Left cardiac atrium (tissue), 4 donors: ENCODE results near the gene NAT8L. TPM values are rescaled to one million over a fixed set of nuclear protein-coding genes. Genes with fewer than 3 reads are reported as not detected.
A peak's percentile ranks its signal among the peaks of the same experiment; 100 is the strongest.

Experiments
- ATAC-seq, 2 donors: fragments of 200-7000 bp; cut with Tn5 transposase; one replicate each; pipeline ENCODE4 v1.9.1; 2020; ENCODE audit warnings: mild to moderate bottlenecking in 2 of 2, moderate library complexity in 2 of 2
- DNase-seq: peaks from one replicate; pipeline ENCODE4 v3.0.0-alpha.2; 2020
- intact Hi-C, 2 donors: fragments of 100-400 bp; cut with DNase I; formaldehyde crosslinking; loops; one replicate each; pipeline versions ENCODE4 v1.14.1 to v1.15.1; 2022 to 2023
- total RNA-seq, 2 donors: library from RNA; stranded (reverse); fragmentation: NEBNext Ultra II Directional; extraction: Animal tissue kit (Norgen Biotek cat#: 25700); gene quantifications; one replicate each; pipeline ENCODE4 v1.2.1, GENCODE V29; 2021
- donor health status: DM: no; HTN: yes; CAD: no.
- donor health status: DM: no; HTN: yes; CAD: no; lungs with severe emphysema.
- donor health status: DM: yes; HTN: yes; CAD: no.
- donor health status: Dilated cardiomyopathy.

Gene NAT8L
- total RNA-seq, 2 donors from 2014 or later, result 8.8 to 12.5 TPM

DNA sequence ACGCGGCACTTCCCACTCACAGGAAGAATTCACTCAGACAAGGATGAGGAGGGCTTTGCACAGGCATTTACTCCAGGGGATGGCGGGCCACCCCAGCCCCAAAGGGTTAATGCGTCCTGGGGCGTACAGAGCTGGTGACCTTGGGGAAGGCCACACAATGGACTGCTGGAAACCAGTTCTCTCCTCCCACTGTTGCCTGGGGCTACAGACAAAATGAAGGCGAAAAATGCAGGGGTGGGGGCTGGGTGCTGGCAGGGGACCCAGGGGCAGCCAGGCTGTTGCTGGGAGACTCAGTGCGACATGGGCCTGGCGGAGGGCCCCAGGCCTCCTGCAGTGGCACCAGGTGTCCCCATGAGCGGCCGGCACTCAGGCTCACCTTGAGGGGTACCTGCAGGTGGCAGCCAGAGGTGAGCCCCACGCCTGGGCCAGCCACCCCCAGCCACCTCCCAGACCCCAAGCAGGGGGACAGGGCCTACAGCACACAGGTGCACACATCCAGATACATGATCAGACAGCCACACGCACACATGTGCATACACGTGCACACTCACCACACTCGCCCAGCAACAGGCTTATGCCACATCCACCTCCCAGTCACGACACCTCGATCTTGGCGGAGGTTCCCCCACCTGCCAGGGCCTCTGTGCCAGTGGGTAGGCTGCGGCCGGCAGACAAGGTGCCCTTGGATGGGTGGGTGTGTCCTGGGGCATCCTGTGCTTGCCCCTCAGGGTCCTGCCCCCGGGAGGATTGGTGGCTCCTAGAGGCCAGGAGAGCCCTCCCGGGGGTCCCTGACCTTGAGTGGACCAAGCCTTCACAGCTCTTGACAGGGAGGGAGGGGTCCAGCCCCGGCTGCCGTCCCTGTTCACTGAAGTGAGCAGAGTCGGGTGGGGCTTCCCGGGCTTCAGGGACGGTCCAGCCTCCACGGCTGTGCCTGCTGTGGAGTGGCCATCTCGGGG, 13.1 kb downstream of the NAT8L start:
- intact Hi-C loops, result no loop called here
- no peak for ATAC-seq
- no peak for DNase-seq

DNA sequence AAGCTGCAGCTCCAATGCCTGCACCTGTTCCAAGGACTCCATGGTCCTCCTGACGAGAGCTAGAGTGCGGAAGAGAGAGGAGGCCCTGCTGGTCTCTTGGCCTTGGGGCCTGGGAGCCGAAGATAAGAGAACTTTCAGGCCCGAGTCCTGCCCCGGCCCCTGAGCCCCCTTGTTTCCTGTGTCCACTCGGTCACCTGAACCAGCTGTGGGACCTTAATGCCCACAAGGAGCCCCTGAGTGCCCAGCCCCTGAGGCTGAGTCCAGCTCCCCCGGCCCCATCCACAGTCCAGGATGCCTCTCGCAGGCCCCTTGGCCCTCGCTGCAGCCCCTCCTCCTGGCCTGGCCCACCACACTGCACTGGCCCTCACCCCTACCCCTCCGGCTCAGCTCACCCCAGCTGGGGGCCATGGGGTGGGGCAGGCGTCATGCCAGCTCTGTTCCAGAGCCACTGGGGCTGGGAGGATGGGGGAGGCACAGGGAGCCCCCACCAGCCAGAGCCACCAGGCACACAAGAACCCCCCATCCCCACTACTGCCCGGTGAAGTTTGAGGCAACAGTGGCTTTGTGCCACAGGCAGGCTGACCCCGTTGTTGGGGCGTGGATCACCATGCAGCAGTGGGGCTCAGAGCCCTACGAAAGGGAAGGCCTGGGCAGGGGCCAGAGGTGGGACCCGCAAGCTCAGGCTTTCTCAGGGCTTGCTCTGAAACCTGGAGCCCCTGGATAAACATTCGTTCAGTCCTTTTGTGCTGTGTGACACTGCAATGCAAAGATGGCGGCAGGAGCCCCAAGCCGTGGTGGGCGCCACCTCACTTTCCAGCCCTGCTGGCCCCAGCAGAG, 14.1 kb downstream of the NAT8L start:
- no peak for DNase-seq
- no peak for ATAC-seq
- intact Hi-C loops, result no loop called here

DNA sequence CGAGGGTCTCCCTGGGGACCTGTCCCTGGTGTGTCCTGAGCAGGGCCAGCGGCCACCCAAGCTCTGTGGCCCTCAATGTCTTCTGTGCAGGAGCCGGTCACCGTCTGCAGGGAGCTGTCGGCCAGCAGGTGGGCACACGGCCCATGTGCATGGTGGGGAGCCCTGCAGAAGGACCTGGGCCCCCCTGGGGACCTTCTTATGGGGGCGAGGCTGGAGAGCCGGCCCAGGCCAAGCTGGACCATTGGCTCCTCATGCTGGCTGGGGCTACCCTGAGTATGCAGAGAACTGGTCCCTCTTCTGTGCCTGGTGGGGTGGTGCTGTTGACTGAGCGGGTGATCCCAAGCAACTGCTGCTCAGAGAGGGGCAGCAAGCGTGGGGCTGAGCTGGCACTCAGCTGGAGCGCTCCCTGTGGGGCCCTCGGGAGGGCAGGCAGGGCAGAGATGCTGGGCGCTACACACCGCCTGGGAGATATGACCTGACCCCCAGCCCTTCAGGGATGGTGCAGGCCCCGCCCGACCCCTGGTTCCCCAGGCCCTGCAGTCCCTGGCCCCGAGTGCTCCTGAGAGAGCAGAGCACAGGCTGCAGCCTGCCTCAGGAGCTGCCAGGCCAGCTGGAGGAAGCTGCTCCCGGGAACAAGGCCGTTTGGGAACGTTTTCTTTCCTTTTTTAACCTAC, 14.8 kb downstream of the NAT8L start:
- intact Hi-C loops, result no loop called here
- ATAC-seq, result no peak
- no peak for DNase-seq

DNA sequence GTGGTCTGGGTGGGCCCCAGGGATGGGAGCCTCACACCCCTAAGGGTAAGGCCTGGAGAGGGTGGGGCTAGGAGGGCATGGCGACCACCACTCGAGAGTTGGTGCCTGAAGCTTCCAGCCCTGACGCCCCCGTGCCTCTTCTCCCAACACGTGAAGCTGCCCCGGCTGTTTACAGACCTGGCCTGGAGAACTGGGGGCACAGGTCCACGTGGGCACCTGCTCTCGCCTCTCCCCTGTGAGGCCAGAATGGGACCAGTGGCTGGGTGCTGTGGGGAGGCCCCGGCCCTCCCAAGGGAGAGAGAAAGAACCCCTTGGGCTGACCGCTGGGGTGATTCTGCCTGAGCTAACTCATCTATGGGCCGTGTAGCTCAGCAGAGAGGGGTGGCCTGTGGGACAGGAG, 15.5 kb downstream of the NAT8L start:
- ATAC-seq, result no peak
- DNase-seq, result no peak
- intact Hi-C loops, result no loop called here

DNA sequence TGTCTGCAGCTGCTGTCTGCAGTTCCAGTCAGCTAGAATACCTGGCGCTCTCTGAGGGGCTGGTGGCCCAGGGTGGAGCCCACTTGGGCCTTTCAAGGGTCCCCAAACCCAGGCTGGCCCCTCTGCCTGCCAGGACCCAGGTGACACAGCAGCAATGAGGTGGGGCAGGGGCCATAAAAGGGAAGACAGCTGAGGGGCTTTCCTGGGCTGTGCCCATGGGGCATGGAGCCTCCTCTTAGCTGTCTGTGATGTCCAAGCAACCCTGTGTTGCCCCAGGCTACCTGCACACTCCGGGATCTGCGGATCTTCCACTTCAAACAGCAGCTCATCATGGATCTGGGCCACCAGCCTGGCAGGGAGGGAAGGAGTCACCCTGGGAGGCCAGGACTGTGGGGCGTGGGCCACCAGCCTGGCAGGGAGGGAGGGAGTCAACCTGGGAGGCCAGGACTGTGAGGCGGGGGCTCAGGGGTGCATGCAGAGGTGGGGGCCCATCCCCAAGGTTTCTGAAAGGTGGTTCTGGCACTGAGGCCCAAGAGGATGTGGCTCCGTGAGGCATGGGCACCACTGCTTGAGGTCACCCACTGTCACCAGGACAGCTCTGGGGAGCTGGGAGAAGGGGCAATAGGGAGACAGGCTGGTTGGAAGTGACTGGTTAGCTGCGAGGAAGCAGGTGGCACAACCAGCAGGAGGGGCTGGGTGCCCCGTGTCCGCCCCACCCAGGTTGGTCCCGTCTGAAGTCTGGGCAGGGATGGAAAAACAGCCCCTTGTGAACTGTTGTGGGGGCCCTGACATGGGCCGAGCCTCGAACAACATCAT, 16.3 kb downstream of the NAT8L start:
- DNase-seq (no peak), ATAC-seq (no peak)
- intact Hi-C loops, result no loop called here

DNA sequence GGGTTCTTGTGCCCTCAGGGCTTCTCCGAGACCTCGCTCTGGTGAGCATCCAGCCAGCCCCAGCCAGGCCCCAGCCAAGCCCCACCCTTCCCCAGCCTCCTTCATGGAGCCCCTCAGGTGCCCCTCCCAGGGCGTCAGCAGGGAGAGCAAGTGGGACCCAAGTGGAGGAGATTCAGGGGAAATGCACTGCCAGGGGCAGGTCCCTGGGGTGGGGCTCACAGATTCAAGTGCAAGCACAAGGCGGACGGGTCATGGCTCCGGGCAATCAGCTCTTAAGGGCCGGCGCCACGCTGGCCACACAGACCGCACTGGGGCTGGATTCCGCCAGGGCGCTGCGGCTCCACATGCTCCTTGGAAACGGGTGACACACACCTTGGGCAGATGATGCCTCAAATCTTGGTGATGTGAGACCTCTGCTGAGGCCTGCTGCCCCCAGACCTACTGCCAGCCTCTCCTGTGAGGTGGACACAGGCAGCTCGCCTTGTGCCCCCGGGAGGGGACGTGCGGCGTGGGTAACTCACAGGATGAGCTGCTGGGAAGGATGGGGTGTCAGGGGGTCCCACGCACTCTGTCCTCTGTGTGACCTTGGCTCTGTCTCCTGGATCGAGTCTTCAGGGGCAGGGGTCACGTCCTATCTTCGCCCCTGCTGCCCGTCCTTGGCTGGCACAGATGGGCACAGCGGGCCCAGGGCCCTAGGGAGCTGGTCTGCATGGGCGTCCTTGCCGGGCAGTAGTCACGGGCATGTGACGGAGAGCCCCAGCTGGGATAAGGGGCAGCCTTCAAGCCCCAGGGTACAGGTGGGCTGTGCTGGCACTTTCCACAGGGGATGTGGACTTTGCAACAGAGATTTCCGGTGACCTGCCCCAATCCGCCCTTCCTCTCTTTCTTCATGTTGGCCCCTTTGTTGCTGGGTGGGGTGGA, 17.1 kb downstream of the NAT8L start:
- DNase-seq (no peak), ATAC-seq (no peak)
- intact Hi-C loops, result no loop called here

DNA sequence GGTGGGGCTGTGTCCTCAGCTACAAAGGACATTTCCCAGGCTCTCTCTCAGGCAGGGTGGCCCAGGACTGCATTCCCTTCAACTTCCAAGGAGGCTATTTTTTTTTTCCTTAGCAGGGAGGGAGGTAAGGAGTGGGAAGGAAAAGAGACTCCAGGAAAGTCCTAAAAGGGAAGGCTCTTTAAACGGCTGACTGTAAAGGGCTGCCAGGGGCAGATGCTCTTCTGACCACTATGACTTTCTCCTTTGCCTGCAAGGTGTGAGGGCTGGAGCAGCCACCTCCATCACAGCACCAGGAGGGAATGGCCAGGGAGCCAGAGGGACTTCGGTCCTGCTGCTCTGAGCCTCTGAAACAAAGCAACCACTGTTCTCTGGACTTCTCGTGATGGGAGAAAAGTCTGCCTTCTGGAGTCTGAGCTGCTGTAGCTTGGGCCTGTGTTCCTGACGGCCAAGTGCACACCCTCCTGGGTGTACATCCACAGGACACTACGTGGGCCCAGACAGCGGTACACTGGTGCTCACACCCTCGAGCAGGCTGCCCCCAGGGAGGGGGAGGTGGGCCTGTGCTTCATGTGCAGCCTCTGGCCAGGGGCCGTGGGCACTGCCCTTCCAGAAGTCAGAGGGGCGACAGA, 17.9 kb downstream of the NAT8L start:
- DNase-seq (no peak), ATAC-seq (no peak)
- intact Hi-C loops, result no loop called here

DNA sequence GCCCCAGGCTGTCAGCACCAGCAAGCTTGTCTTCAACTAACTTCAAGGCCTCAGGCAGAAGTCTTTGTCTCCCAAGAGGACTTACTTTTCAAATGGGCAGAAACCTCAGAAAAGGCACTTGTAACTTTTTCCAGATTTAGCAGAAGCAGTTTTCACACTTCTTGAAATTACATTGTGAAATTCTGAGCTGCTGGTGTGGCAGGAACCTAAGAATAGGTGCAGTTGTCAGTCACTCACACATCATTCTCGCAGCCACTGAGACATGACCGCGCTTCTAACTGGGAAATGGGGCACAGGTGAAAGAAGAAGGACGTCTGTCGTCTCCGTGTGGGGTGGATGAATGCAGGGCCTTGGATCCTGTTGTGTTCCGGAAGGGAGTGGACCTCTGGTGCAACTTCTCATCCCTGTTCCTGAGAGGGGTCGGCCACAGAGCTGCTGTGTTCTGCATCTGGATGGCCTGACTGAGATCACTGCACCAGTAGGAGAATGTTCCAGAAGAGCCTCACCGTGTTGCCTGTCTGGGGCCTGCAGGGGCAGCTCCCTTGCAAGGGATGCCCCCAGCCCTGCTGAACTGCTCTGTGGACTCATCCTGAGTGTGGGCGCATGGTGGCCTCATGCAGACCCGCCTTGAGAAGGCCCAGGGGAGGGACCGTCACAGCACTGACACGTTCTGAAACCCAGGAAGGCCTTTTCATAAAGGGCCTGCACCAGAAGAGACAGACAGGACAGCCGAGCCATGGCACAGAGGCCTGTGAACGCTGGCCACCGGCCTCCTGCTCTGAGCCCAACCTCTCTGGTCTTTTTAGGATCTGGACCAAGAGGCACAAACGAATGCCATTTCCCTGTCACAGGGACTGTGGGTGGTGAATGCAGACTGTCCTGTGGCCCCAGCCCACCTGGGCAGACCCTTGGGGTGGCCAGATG, 18.7 kb downstream of the NAT8L start:
- intact Hi-C loops, result no loop called here
- DNase-seq (no peak), ATAC-seq (no peak)

DNA sequence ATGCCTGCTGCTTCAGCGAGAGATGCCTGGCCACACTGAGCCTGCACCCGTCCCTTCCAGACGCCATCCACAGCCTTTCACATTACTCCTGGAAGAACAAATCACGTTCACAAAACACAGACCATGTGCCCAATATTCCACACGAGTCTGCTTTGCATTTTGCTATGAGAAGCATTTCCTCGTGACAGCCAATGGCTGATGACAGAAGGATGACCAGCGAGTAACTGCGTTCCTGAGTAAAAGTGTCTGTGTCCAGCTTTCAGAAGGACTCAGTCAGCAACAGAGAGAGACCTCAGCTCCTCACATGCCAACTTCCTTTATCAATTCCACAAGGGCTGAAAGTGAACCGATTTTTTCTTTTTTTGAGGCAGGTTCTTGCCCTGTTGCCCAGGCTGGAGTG, 19.5 kb downstream of the NAT8L start:
- ATAC-seq (no peak), DNase-seq (no peak)
- intact Hi-C loops, result no loop called here

DNA sequence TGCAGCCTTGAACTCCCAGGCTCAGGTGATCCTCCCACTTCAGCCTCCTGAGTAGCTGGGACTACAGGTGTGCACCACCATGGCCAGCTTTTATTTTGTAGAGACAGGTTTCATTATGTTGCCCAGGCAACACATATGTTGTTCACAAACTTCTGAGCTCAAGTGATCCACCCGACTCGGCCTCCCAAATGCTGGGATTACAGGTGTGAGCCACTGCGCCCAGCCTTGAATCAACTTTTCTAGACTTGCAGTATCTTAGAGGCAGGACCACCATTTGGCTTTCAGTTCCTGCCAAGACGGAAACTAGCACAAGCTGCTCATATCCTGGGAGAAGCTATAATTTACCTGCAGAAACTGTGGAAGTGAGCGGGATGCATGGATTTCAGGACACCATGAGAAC, 19.9 kb downstream of the NAT8L start:
- intact Hi-C loops, result no loop called here
- DNase-seq (no peak), ATAC-seq (no peak)

DNA sequence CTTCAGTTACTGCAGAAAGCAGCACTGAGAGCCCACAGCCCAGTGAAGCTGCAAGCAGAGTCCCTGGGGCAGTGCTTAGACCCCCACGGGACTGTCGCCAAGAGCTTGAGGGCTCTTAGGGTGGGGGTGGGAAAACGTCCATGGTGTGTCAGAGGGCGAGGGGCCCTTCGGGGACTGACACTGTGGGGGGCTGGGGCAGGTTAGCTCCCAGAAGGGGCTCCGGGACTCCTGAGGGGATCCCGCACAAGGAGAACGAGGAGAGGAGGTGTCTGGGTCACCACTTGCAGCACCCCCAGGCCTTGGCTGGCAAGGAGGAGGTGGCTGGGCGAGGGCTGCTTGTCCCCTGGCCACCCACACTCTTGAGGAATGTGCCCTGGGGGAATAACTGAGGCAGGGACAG, 20.8 kb downstream of the NAT8L start:
- no peak for DNase-seq
- ATAC-seq, result no peak
- intact Hi-C loops, result no loop called here

DNA sequence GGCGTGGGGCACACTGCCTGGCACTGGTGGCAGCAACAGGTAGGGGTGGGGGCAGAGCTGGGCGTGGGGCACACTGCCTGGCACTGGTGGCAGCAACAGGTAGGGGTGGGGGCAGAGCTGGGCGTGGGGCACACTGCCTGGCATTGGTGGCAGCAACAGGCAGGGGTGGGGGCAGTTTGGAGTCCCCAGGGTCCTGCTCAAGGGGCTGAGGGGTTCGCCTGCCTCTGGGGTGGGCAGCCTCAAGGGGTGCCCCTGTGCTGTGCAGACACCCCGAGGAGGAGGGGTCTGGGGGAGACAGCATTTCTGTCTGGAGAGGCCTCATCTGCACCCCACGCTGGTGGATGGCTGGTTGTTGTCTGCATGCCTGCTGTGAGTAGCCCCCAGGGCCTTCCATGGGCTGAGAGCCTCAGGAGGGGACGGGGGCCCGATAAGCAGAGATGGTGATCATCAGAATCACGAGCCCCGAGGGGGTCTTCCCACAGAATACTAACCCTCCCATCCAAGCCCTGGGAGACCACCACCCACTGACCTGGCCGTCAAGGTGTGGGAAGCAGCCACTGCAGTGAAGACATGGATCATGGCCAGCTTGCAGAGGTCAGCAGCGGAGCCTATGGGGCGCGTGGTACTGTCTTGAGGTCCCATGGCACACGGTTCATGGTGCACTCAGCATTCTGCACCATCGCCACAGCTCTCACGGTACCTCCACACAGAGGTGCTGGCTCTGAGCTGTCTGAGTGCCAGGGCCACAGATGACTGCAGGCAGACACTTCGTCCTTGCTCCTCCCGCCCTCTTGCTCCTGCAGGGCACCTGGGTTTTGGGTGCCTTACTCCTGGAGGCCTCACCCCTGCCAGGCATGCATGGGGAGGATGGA, 21.5 kb downstream of the NAT8L start:
- ATAC-seq (peak in 1 of 2 donors; percentile 41), DNase-seq (no peak)
- intact Hi-C loops, result no loop called here

DNA sequence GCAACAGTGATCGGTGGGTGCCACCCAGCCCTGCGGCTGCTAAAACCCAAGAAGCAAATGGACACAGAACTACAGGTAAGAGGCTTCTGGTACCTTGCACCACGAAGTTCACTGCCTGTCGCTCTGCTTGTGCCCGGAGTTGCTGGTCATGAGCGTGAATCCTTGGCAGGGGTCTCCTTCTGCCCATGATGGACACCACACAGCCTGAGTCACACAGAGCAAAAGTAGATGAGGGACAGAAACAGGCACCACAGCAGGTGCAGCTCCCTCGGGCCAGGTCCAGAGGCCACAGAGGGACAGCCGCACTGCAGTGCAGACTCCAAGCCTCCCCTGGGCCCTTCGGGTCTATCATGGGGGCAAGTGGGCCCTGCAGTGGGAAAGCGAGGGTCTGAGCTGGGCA, 22.4 kb downstream of the NAT8L start:
- no peak for DNase-seq
- intact Hi-C loops, result no loop called here
- no peak for ATAC-seq

DNA sequence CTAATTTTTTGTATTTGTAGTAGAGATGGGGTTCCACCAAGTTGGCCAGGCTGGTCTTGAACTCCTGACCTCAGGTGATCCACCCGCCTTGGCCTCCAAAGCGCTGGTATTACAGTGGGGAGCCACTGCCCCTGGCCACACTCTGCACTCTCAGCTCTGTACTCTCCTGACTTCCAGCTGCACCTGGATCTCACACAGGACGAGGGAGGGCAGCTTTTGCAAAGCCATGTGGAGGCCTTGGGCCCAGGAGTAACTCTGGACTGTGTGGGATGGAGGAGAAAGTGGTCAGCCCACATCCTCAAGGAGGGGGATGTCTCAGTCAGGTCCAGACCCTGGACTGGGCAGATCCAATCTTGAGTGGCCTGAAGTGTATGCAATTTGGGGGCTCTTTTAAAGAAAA, 23.0 kb downstream of the NAT8L start:
- intact Hi-C loops, result no loop called here
- no peak for ATAC-seq
- DNase-seq, result no peak

DNA sequence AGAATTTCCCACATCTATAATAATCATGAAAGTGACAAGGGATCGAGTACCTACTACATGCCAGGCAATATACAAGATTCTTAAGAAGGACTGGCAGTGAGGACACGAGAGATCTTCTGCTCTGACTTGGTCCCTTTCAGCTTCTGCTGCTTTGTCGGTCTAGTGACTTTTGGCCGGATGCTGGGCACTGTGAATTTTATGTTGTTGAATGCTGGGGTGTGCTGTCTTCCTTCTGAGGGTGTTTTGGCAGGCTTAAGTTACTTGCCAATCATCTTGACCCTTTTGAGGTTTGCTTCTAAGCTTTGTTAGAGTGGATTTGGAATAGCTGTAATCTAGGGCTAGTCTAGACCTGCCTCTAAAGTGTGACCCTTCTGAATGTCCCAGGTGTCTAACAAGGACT, 23.5 kb downstream of the NAT8L start:
- no peak for ATAC-seq
- no peak for DNase-seq
- intact Hi-C loops, result no loop called here
